Type B pancreatic cell (in vitro differentiated cells): ENCODE results near the gene RAB25. TPM values are rescaled to one million over a fixed set of nuclear protein-coding genes. Genes with fewer than 3 reads are reported as not detected.

Experiments
- DNase-seq: peaks from one replicate; pipeline ENCODE4 v3.0.0; 2021; ENCODE audit warnings: mixed read lengths; ENCODE audit not compliant: unreplicated experiment; ENCODE audit errors: extremely low spot score
- H3K27ac Mint-ChIP-seq: 2 replicates; pipeline ENCODE4 v1.8.0; 2021; ENCODE audit warnings: mild to moderate bottlenecking, mixed read lengths
- H3K27me3 Mint-ChIP-seq: 2 replicates; pipeline ENCODE4 v1.8.0; 2021; ENCODE audit warnings: mixed read lengths
- H3K36me3 Mint-ChIP-seq: 2 replicates; pipeline ENCODE4 v1.8.0; 2021; ENCODE audit warnings: mixed read lengths
- H3K4me1 Mint-ChIP-seq: one replicate; pipeline ENCODE4 v1.8.0; 2021; ENCODE audit warnings: mixed read lengths; ENCODE audit not compliant: unreplicated experiment
- H3K4me3 Mint-ChIP-seq: 2 replicates; pipeline ENCODE4 v1.8.0; 2021; ENCODE audit warnings: mild to moderate bottlenecking, mixed read lengths
- H3K9me3 Mint-ChIP-seq: 2 replicates; pipeline ENCODE4 v1.8.0; 2021; ENCODE audit warnings: mixed read lengths
- CTCF ChIP-seq: fragments of 200-600 bp; sonication (generic); conservative IDR thresholded peaks from 2 replicates; pipeline ENCODE4 v1.5.0; 2021; ENCODE audit warnings: antibody characterized with exemption, mild to moderate bottlenecking
- total RNA-seq: library from RNA; stranded (reverse); gene quantifications from 2 replicates; pipeline ENCODE4 v1.2.1, GENCODE V29; 2021; ENCODE audit warnings: low replicate concordance

Gene RAB25
- total RNA-seq, 1 donor from 2014 or later, result 97.9 TPM

- H3K9me3 Mint-ChIP-seq, result no peaks in the 10 kb centered on the region
- DNase-seq, result no peak
- H3K27me3 Mint-ChIP-seq, result no peaks in the 10 kb centered on the region
- TF ChIP-seq CTCF, result no peak
- no peak overlapping the region for H3K27ac Mint-ChIP-seq
- H3K4me3 Mint-ChIP-seq, result no peak overlapping the region
- peaks cover 9% of the 10 kb centered on the region for H3K36me3 Mint-ChIP-seq
- H3K4me1 Mint-ChIP-seq, result no peaks in the 10 kb centered on the region
Observed at GRCh38 chr1:156042828-156043227, 18.1 kb upstream of the RAB25 start.

- Mint-ChIP-seq H3K27ac (no peak overlapping the region), H3K27me3 (no peaks in the 10 kb centered on the region), H3K4me3 (no peak overlapping the region), H3K9me3 (no peaks in the 10 kb centered on the region), H3K36me3 (peaks cover 17% of the 10 kb centered on the region), H3K4me1 (no peaks in the 10 kb centered on the region)
- DNase-seq, result no peak
- no peak for TF ChIP-seq CTCF
Observed at GRCh38 chr1:156045076-156045475, 15.9 kb upstream of the RAB25 start.

- Mint-ChIP-seq H3K9me3 (no peaks in the 10 kb centered on the region), H3K27ac (no peak overlapping the region), H3K27me3 (no peaks in the 10 kb centered on the region), H3K4me3 (no peak overlapping the region), H3K36me3 (peaks cover 14% of the 10 kb centered on the region), H3K4me1 (peaks cover 14% of the 10 kb centered on the region)
- no peak for TF ChIP-seq CTCF
- no peak for DNase-seq
Observed at GRCh38 chr1:156048663-156049258, 12.2 kb upstream of the RAB25 start.

GRCh38 chr1:156050376-156050775 is 10.6 kb upstream of the RAB25 start:
- H3K9me3 Mint-ChIP-seq, result no peaks in the 10 kb centered on the region
- H3K27me3 Mint-ChIP-seq, result no peaks in the 10 kb centered on the region
- H3K36me3 Mint-ChIP-seq, result peaks cover 12% of the 10 kb centered on the region
- no peak overlapping the region for H3K27ac Mint-ChIP-seq
- H3K4me1 Mint-ChIP-seq, result peaks cover 16% of the 10 kb centered on the region
- H3K4me3 Mint-ChIP-seq, result peak overlapping the region; percentile 39
- no peak for DNase-seq
- no peak for TF ChIP-seq CTCF

- no peak for TF ChIP-seq CTCF
- no peak for DNase-seq
- no peaks in the 10 kb centered on the region for H3K9me3 Mint-ChIP-seq
- peaks cover 21% of the 10 kb centered on the region for H3K4me1 Mint-ChIP-seq
- H3K27ac Mint-ChIP-seq, result no peak overlapping the region
- peaks cover 11% of the 10 kb centered on the region for H3K36me3 Mint-ChIP-seq
- H3K4me3 Mint-ChIP-seq, result peak overlapping the region; percentile 65
- no peaks in the 10 kb centered on the region for H3K27me3 Mint-ChIP-seq
Observed at GRCh38 chr1:156051011-156051725, 9.8 kb upstream of the RAB25 start.
